MCF 10A (cell line): ENCODE measurements around the gene ATP13A1. TPM values are rescaled to one million over a fixed set of nuclear protein-coding genes. Genes with fewer than 3 reads are reported as not detected.
A peak's percentile ranks its signal among the peaks of the same experiment; 100 is the strongest.

ENCODE experiments used
- BruUV-seq: library from RNA; stranded (reverse); fragments of 400-500 nt; replicated peaks from 2 replicates; lab custom pipeline; 2021; lab: Mats Ljungman, UMichigan
- CTCF ChIA-PET: fragments of 300-600 bp; sonication (Branson Sonifier 250); formaldehyde crosslinking; extraction: SDS; loops from one replicate; lab custom pipeline; 2021; ENCODE audit warnings: antibody characterized with exemption, inconsistent platforms; lab: Yijun Ruan, JAX
- POLR2A ChIA-PET: fragments of 300-600, 350-650 bp; sonication (Branson Sonifier 250); formaldehyde crosslinking; extraction: SDS; loops from one replicate; lab custom pipeline; 2020; ENCODE audit warnings: antibody characterized with exemption, inconsistent platforms; lab: Yijun Ruan, JAX
- DNase-seq: peaks from one replicate; pipeline ENCODE4 v3.0.0-alpha.2; 2018; ENCODE audit not compliant: unreplicated experiment
- H3K27ac Mint-ChIP-seq: one replicate; pipeline ENCODE4 v1.8.0; 2022; ENCODE audit warnings: mild to moderate bottlenecking, low read depth, mixed read lengths; ENCODE audit not compliant: unreplicated experiment
- H3K27me3 Mint-ChIP-seq: one replicate; pipeline ENCODE4 v1.8.0; 2022; ENCODE audit warnings: mixed read lengths; ENCODE audit not compliant: insufficient read depth, unreplicated experiment
- H3K36me3 Mint-ChIP-seq: one replicate; pipeline ENCODE4 v1.8.0; 2022; ENCODE audit warnings: mild to moderate bottlenecking, moderate library complexity, mixed read lengths; ENCODE audit not compliant: insufficient read depth, unreplicated experiment
- H3K4me1 Mint-ChIP-seq: one replicate; pipeline ENCODE4 v1.8.0; 2022; ENCODE audit warnings: mixed read lengths; ENCODE audit not compliant: insufficient read depth, unreplicated experiment
- H3K4me3 Mint-ChIP-seq: one replicate; pipeline ENCODE4 v1.8.0; 2022; ENCODE audit warnings: mild to moderate bottlenecking, moderate library complexity, mixed read lengths; ENCODE audit not compliant: unreplicated experiment
- H3K9me3 Mint-ChIP-seq: one replicate; pipeline ENCODE4 v1.8.0; 2022; ENCODE audit warnings: mixed read lengths; ENCODE audit not compliant: unreplicated experiment
- CTCF ChIP-seq: fragments of 200-600 bp; IDR thresholded peaks from one replicate; pipeline ENCODE4 v1.8.0; 2022; ENCODE audit warnings: antibody characterized with exemption, mild to moderate bottlenecking; ENCODE audit not compliant: unreplicated experiment
- intact Hi-C: fragments of 100-400 bp; cut with micrococcal nuclease; formaldehyde crosslinking; loops from 2 replicates; pipeline ENCODE4 v1.14.1; 2022
- total RNA-seq: library from RNA; stranded (reverse); gene quantifications from 2 replicates; pipeline ENCODE4 v1.2.3, GENCODE V29; 2022

The ATP13A1 gene
- total RNA-seq, 1 experiment from 2014 or later = 63.9 TPM

- Mint-ChIP-seq H3K9me3 (no peaks in the 10 kb centered on the region), H3K4me3 (no peak overlapping the region), H3K27ac (no peak overlapping the region), H3K36me3 (peaks cover 5% of the 10 kb centered on the region), H3K27me3 (no peaks in the 10 kb centered on the region), H3K4me1 (no peaks in the 10 kb centered on the region)
- no TSS peak for BruUV-seq
- no peak for TF ChIP-seq CTCF
- POLR2A ChIA-PET = interaction anchor here (1.2 kb wide), 1 partner anchor 17 kb away, joined by 3 read pairs; no protein-coding TSS in a partner anchor
- CTCF ChIA-PET = interaction anchor here (1.7 kb wide), 1 partner anchor 88 kb away, joined by 8 read pairs; no protein-coding TSS in a partner anchor
- no peak for DNase-seq
- intact Hi-C loops = no loop called here
These were observed 43.6 kb downstream of the ATP13A1 start for GRCh38 chr19:19619849-19620210.

- Mint-ChIP-seq H3K9me3 (no peaks in the 10 kb centered on the region), H3K27me3 (no peaks in the 10 kb centered on the region), H3K27ac (no peak overlapping the region), H3K36me3 (peaks cover 1% of the 10 kb centered on the region), H3K4me3 (peak overlapping the region; percentile 66), H3K4me1 (no peaks in the 10 kb centered on the region)
- TF ChIP-seq CTCF = no peak
- CTCF ChIA-PET = interaction anchor here (1.1 to 1.7 kb wide), 2 partner anchors 11 to 87 kb away, joined by 3 to 8 read pairs; no protein-coding TSS in a partner anchor
- DNase-seq = no peak
- intact Hi-C loops = no loop called here
- no TSS peak for BruUV-seq
- POLR2A ChIA-PET = interaction anchor here (1.2 kb wide), 1 partner anchor 17 kb away, joined by 3 read pairs; no protein-coding TSS in a partner anchor
These were observed 44.2 kb downstream of the ATP13A1 start for GRCh38 chr19:19619181-19619848.

GRCh38 chr19:19618219-19619051 lies 45.0 kb downstream of the ATP13A1 start, which contains the start of gene PBX4:
Gene PBX4, minus strand, starts transcription at chr19:19618687. Its CDS starts 58 bp downstream, at chr19:19618629.
- TF ChIP-seq CTCF = no peak
- no TSS peak for BruUV-seq
- ChIA-PET CTCF (interaction anchor here (0.6 to 1.1 kb wide), 2 partner anchors 10 to 54 kb away, joined by 3 read pairs; no protein-coding TSS in a partner anchor), POLR2A (no interaction called here)
- H3K27me3 Mint-ChIP-seq = no peaks in the 10 kb centered on the region
- H3K36me3 Mint-ChIP-seq = no peaks in the 10 kb centered on the region
- no peak within 1 kb of the TSS for H3K27ac Mint-ChIP-seq
- peak; percentile 86 for DNase-seq
- H3K4me3 Mint-ChIP-seq = peak within 1 kb of the TSS; percentile 66
- intact Hi-C loops = no loop called here
- H3K9me3 Mint-ChIP-seq = no peaks in the 10 kb centered on the region
- H3K4me1 Mint-ChIP-seq = peaks cover 6% of the 10 kb centered on the region

GRCh38 chr19:19615086-19615485 lies 48.4 kb downstream of the ATP13A1 start:
- DNase-seq = peak; percentile 48
- Mint-ChIP-seq H3K27ac (no peak overlapping the region), H3K4me1 (peaks cover 8% of the 10 kb centered on the region), H3K27me3 (no peaks in the 10 kb centered on the region), H3K4me3 (no peak overlapping the region), H3K36me3 (no peaks in the 10 kb centered on the region), H3K9me3 (no peaks in the 10 kb centered on the region)
- POLR2A ChIA-PET = interaction anchor here (0.7 to 3.5 kb wide), 2 partner anchors 9 to 13 kb away, joined by 3 to 22 read pairs; no protein-coding TSS in a partner anchor
- TF ChIP-seq CTCF = no peak
- BruUV-seq = no TSS peak
- CTCF ChIA-PET = interaction anchor here (0.7 to 1.0 kb wide), 2 partner anchors 58 to 82 kb away, joined by 3 read pairs; no protein-coding TSS in a partner anchor
- intact Hi-C loops = no loop called here
